ENCODE measurements around the gene MIF. TPM values are rescaled to one million over a fixed set of nuclear protein-coding genes. Genes with fewer than 3 reads are reported as not detected.
A peak's percentile ranks its signal among the peaks of the same experiment; 100 is the strongest.

MIF gene
- total RNA-seq, 1 experiment from 2014 or later, result 1,068 TPM

DNA sequence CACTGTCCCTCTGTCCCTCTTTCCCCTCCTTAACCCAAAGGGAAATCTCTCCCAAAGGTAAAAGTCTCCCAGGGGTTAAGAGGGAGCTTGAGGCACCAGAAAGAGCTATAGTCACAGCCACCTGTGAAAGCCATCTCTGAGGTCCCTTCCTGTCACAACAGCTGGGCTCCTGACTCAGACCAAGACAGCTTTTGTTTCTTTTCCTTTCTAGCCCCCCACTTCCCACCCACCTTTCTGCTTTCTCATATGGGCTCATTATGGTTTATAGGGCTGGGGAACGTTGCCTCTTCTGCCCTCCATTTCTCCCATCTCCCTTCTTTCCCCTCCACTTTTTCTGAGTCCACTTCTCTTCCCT lies 19.1 kb downstream of the MIF start:
- H2BK5ac ChIP-seq (ENCODE audit: insufficient read length, low read length), result no peak overlapping the region
- no peak overlapping the region for H2BK15ac ChIP-seq (ENCODE audit: low read depth, low read length)
- 0 out of 2 replicates have a peak, but pooled peaks cover 3% of the 10 kb centered on the region for H3K4me1 ChIP-seq (ENCODE audit: insufficient read depth, low read length)
- H3K18ac ChIP-seq (ENCODE audit: insufficient read length, low read depth, low read length), result peak overlapping the region; percentile 28
- H3K9me3 ChIP-seq (ENCODE audit: control insufficient read depth, low read depth, low read length), result no peaks in the 10 kb centered on the region
- peak overlapping the region; percentile 72 for H3K9ac ChIP-seq (ENCODE audit: extremely low read depth, insufficient read length, low read length)
- Mint-ChIP-seq H3K9me3 (peaks cover 5 to 16% of the 10 kb centered on the region in 2 experiments; a peak in 4 of 5 replicates), H3K4me1 (peaks cover 31 to 36% of the 10 kb centered on the region in 2 experiments), H3K27me3 (ENCODE audit: low read depth) (no peaks in the 10 kb centered on the region), H3K36me3 (ENCODE audit: insufficient read depth in 1 of 3, low read depth in 3 of 3) (peaks cover 2 to 17% (median 16%) of the 10 kb centered on the region in 3 experiments), H3K4me3 (peak overlapping the region; percentile 79 to 89), H3K27ac (peak overlapping the region; percentile 98 to 99 (median 99))
- H3T11ph ChIP-seq (ENCODE audit: low read length), result no peak overlapping the region
- H4K91ac ChIP-seq (ENCODE audit: insufficient read length, low read depth, low read length), result no peak overlapping the region
- H4K5ac ChIP-seq (ENCODE audit: insufficient read length, low read depth, low read length), result no peak overlapping the region
- WGBS (ENCODE audit: extremely low coverage, insufficient read length, low lambda C conversion rate), result no CpG with 5 or more reads among the region's 1 CpG
- H3K4me2 ChIP-seq (ENCODE audit: insufficient read depth, insufficient read length, low read length), result peak overlapping the region; percentile 84
- H3K79me1 ChIP-seq (ENCODE audit: insufficient read depth, low read depth, low read length, poor library complexity, severe bottlenecking), result no peaks in the 10 kb centered on the region
- no peak for DNase-seq
- no peak overlapping the region for H2BK20ac ChIP-seq (ENCODE audit: low read depth, low read length, poor library complexity, severe bottlenecking)
- no peak overlapping the region for H2AFZ ChIP-seq (ENCODE audit: low read length)
- no peak overlapping the region for H2BK12ac ChIP-seq (ENCODE audit: insufficient read length, low read depth, low read length)
- peaks cover 7% of the 10 kb centered on the region for H3K23me2 ChIP-seq (ENCODE audit: insufficient read length, low read depth, low read length, poor library complexity, severe bottlenecking)
- H2AK5ac ChIP-seq (ENCODE audit: insufficient read length, low read length), result no peak overlapping the region
- no peak overlapping the region for H3K56ac ChIP-seq (ENCODE audit: insufficient read length, low read depth, low read length)
- H3K14ac ChIP-seq (ENCODE audit: insufficient read depth, low read length), result peak overlapping the region; percentile 55
- no peaks in the 10 kb centered on the region for H3K79me2 ChIP-seq (ENCODE audit: insufficient read depth, low read length)
- TF ChIP-seq, protein P1, sequence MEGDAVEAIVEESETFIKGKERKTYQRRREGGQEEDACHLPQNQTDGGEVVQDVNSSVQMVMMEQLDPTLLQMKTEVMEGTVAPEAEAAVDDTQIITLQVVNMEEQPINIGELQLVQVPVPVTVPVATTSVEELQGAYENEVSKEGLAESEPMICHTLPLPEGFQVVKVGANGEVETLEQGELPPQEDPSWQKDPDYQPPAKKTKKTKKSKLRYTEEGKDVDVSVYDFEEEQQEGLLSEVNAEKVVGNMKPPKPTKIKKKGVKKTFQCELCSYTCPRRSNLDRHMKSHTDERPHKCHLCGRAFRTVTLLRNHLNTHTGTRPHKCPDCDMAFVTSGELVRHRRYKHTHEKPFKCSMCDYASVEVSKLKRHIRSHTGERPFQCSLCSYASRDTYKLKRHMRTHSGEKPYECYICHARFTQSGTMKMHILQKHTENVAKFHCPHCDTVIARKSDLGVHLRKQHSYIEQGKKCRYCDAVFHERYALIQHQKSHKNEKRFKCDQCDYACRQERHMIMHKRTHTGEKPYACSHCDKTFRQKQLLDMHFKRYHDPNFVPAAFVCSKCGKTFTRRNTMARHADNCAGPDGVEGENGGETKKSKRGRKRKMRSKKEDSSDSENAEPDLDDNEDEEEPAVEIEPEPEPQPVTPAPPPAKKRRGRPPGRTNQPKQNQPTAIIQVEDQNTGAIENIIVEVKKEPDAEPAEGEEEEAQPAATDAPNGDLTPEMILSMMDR (conservative IDR thresholded peaks at IDR 0.05), result no peak
- no peaks in the 10 kb centered on the region for H4K20me1 ChIP-seq (ENCODE audit: control insufficient read depth, insufficient read depth, insufficient read length)
- no peaks in the 10 kb centered on the region for H3K27me3 ChIP-seq (ENCODE audit: insufficient read depth, low read length)
- H2BK120ac ChIP-seq (ENCODE audit: low read depth, low read length, poor library complexity, severe bottlenecking), result no peak overlapping the region
- H3K27ac ChIP-seq (ENCODE audit: insufficient read length, low read depth, low read length), result peak overlapping the region; percentile 77
- H4K8ac ChIP-seq (replicated peaks; ENCODE audit: insufficient read length, low read depth, low read length), result no peak overlapping the region
- no peak overlapping the region for H3K23ac ChIP-seq (ENCODE audit: insufficient read length, low read depth, low read length)
- H3K4ac ChIP-seq (ENCODE audit: low read depth, low read length), result no peak overlapping the region
